ENCODE results near the gene GYPA. TPM values are rescaled to one million over a fixed set of nuclear protein-coding genes. Genes with fewer than 3 reads are reported as not detected.

GYPA gene
- total and polyA plus RNA-seq, 10 of the 15 experiments (the other 5 are each of a cell fraction or from before 2014, with no cell fraction given), result not detected

DNA sequence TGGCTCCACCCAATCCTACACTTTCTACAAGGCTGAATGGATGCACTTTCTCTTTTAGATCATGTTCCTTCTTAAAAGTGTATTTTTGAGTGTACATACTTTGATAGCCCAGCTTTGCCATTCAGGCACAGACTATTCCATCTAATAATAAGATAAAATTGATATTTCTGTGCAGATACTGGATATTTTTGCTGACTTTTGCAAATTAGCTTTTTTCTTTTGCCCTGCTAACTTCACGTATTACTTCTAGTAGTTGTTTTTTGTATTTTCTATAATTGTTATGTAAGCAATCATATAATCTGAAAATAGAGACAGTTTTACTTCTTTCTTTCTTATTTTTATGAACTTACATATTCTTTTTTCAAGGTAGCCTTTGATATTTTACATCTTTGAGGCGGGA, 13.5 kb upstream of the GYPA start:
- Histone ChIP-seq H3K79me2 (ENCODE audit: control insufficient read depth, insufficient read depth, low read length) (no peaks in the 10 kb centered on the region), H3K4me3 (no peak overlapping the region), H3K9ac (ENCODE audit: control insufficient read depth, insufficient read depth, low read length) (no peak overlapping the region), H4K20me1 (ENCODE audit: control insufficient read depth, insufficient read depth) (no peaks in the 10 kb centered on the region), H3K4me1 (ENCODE audit: control insufficient read depth, insufficient read depth, low read length) (no peaks in the 10 kb centered on the region), H3K27me3 (replicated peaks in 1 of 2; ENCODE audit: control insufficient read depth in 2 of 2, insufficient read depth in 2 of 2, low read length in 1 of 2) (no peaks in the 10 kb centered on the region), H3K36me3 (ENCODE audit: control insufficient read depth in 2 of 2, insufficient read depth in 2 of 2, low read length in 1 of 2) (no peaks in the 10 kb centered on the region), H3K4me2 (ENCODE audit: control insufficient read depth, insufficient read depth) (no peak overlapping the region), H2AFZ (ENCODE audit: control insufficient read depth, low read depth, low read length) (no peak overlapping the region), H3K9me3 (replicated peaks; ENCODE audit: control insufficient read depth, insufficient read depth, low read length) (no peaks in the 10 kb centered on the region), H3K27ac (ENCODE audit: control insufficient read depth, insufficient read depth) (no peak overlapping the region)
- CTCF ChIA-PET, result no interaction called here
- intact Hi-C loops (cut with micrococcal nuclease; ENCODE audit: unreplicated experiment) (no loop called here), in situ Hi-C loops (cut with MboI) (no loop called here)
- RAD21 ChIA-PET (ENCODE audit: unreplicated experiment), result no interaction called here
- no peak for TF ChIP-seq KLF5 (IDR thresholded peaks at IDR 0.05; ENCODE audit: partially characterized antibody)
- TF ChIP-seq SMAD1 (IDR thresholded peaks at IDR 0.05; ENCODE audit: low read depth, partially characterized antibody), result no peak
- no peak for TF ChIP-seq RAD51 (IDR thresholded peaks at IDR 0.05)
- TF ChIP-seq TCF7 (IDR thresholded peaks at IDR 0.05; ENCODE audit: borderline replicate concordance), result no peak
- no peak for TF ChIP-seq REST (IDR thresholded peaks at IDR 0.05; ENCODE audit: low read depth, low read length)
- no peak for TF ChIP-seq CBX5 (IDR thresholded peaks at IDR 0.05; ENCODE audit: low read depth)
- TF ChIP-seq ZNF384 (IDR thresholded peaks at IDR 0.05; ENCODE audit: borderline replicate concordance, low read depth, low read length), result no peak
- no peak for TF ChIP-seq RBBP5 (conservative IDR thresholded peaks at IDR 0.05)
- no peak for TF ChIP-seq TAF1 (IDR thresholded peaks at IDR 0.05; ENCODE audit: borderline replicate concordance, low read depth, low read length)
- TF ChIP-seq NFYA (IDR thresholded peaks at IDR 0.05; ENCODE audit: borderline replicate concordance, low read depth, low read length), result no peak
- no peak for TF ChIP-seq SIN3A (IDR thresholded peaks at IDR 0.05; ENCODE audit: low read depth, low read length)
- TF ChIP-seq SRF (IDR thresholded peaks at IDR 0.05; ENCODE audit: low read depth in 2 of 2, low read length in 2 of 2), result no peak
- TF ChIP-seq MTA3 (IDR thresholded peaks at IDR 0.05; ENCODE audit: borderline replicate concordance, low read length), result no peak
- TF ChIP-seq BACH1 (IDR thresholded peaks at IDR 0.05; ENCODE audit: borderline replicate concordance), result no peak
- TF ChIP-seq LARP7 (IDR thresholded peaks at IDR 0.05), result no peak
- DNase-seq (ENCODE audit: low read depth, low spot score) (no peak), ATAC-seq (no peak), FAIRE-seq (no peak)
- POLR2A ChIA-PET, result no interaction called here
- WGBS (ENCODE audit: insufficient coverage, insufficient replicate concordance, low lambda C conversion rate, missing lambda C conversion rate), result 56% methylated on average over 2 of the region's 2 CpGs
- BruUV-seq (replicated peaks), result no TSS peak
- SMC1A ChIA-PET (ENCODE audit: uncharacterized antibody, unreplicated experiment), result no interaction called here
